GM23248 (cell line): ENCODE results near the gene PLPPR1. TPM values are rescaled to one million over a fixed set of nuclear protein-coding genes. Genes with fewer than 3 reads are reported as not detected.
"Not testable (repeated sequence)": the region's sequence is repeated elsewhere in the genome, so short reads cannot be mapped to it uniquely, and the experiment has no call there.

Experiments
- DNase-seq: peaks from one replicate; pipeline ENCODE4 v3.0.0-alpha.2; 2015
- H2AFZ ChIP-seq: fragments of 200-600 bp; sonication (generic); 2 replicates; pipeline ENCODE4 v1.6.1; 2016; ENCODE audit warnings: antibody characterized with exemption
- H3F3A ChIP-seq: fragments of 200-600 bp; sonication (generic); 2 replicates; pipeline ENCODE4 v1.6.1; 2016; ENCODE audit warnings: mild to moderate bottlenecking, antibody characterized with exemption, mixed run types; ENCODE audit not compliant: insufficient read depth
- H3K27ac ChIP-seq: fragments of 200-600 bp; sonication (generic); 2 replicates; pipeline ENCODE4 v1.5.1; 2016; ENCODE audit warnings: mild to moderate bottlenecking
- H3K27me3 ChIP-seq: fragments of 200-600 bp; sonication (generic); replicated peaks from 2 replicates; pipeline ENCODE4 v1.6.1; 2016; ENCODE audit warnings: mild to moderate bottlenecking; ENCODE audit not compliant: insufficient read depth
- H3K36me3 ChIP-seq: fragments of 200-600 bp; sonication (generic); 2 replicates; pipeline ENCODE4 v1.6.1; 2016; ENCODE audit warnings: low read depth, mild to moderate bottlenecking
- H3K4me1 ChIP-seq: fragments of 200-600 bp; sonication (generic); 2 replicates; pipeline ENCODE4 v1.6.1; 2016; ENCODE audit warnings: mild to moderate bottlenecking; ENCODE audit not compliant: insufficient read depth
- H3K4me2 ChIP-seq: fragments of 200-600 bp; sonication (generic); one replicate; pipeline ENCODE4 v1.6.1; 2016; ENCODE audit warnings: mild to moderate bottlenecking; ENCODE audit not compliant: unreplicated experiment
- H3K4me3 ChIP-seq: fragments of 200-600 bp; sonication (generic); 2 replicates; pipeline ENCODE4 v1.5.1; 2016; ENCODE audit warnings: mild to moderate bottlenecking
- H3K79me2 ChIP-seq: fragments of 200-600 bp; sonication (generic); 2 replicates; pipeline ENCODE4 v1.6.1; 2016; ENCODE audit warnings: mild to moderate bottlenecking; ENCODE audit not compliant: insufficient read depth
- H3K9ac ChIP-seq: fragments of 200-600 bp; sonication (generic); 2 replicates; pipeline ENCODE4 v1.6.1; 2016; ENCODE audit warnings: mild to moderate bottlenecking
- H3K9me2 ChIP-seq: fragments of 200-600 bp; sonication (generic); 2 replicates; pipeline ENCODE4 v1.6.1; 2016; ENCODE audit warnings: mixed run types, mild to moderate bottlenecking, moderate library complexity; ENCODE audit not compliant: insufficient read depth
- H3K9me3 ChIP-seq: fragments of 200-600 bp; sonication (generic); one replicate; pipeline ENCODE4 v1.6.1; 2017; ENCODE audit warnings: low read depth
- H4K20me1 ChIP-seq: fragments of 200-600 bp; sonication (generic); 2 replicates; pipeline ENCODE4 v1.6.0; 2016; ENCODE audit not compliant: insufficient read depth
- EZH2 ChIP-seq: fragments of 200-600 bp; sonication (generic); IDR thresholded peaks from 2 replicates; pipeline ENCODE4 v1.6.1; 2018; ENCODE audit warnings: antibody characterized with exemption, mild to moderate bottlenecking; ENCODE audit not compliant: insufficient read depth, poor library complexity, severe bottlenecking
- EZH2phosphoT487 ChIP-seq: fragments of 200-600 bp; sonication (generic); IDR thresholded peaks from 2 replicates; pipeline ENCODE4 v1.6.1; 2018; ENCODE audit warnings: antibody characterized with exemption, moderate library complexity, mild to moderate bottlenecking, low read depth; ENCODE audit not compliant: insufficient read depth
- WGBS, 2 experiments: methylation state at CpG; one replicate each; pipeline ENCODE4 v1.1.6; 2015 to 2017; ENCODE audit warnings: low lambda C conversion rate in 2 of 2, low coverage in 1 of 2; ENCODE audit errors: missing lambda C conversion rate in 2 of 2; 5-methylcytosine and 5-hydroxymethylcytosine counted together
- in situ Hi-C: fragments of 300-500 bp; cut with MboI; formaldehyde crosslinking; loops from 2 replicates; pipeline ENCODE4 v1.15.0; 2020
- polyA plus RNA-seq: library from polyadenylated mRNA; unstranded; fragments of >200 nt; fragmentation: Nextera tagmentation; extraction: Ambion mirVana; gene quantifications from 2 replicates; pipeline ENCODE4 v1.2.1, GENCODE V29; 2016
- total RNA-seq: library from RNA; depleted of rRNA; stranded (reverse); fragments of >200 nt; shearing (Covaris generic); gene quantifications from 2 replicates; pipeline ENCODE4 v1.2.3, GENCODE V29; 2014

Gene PLPPR1
- total and polyA plus RNA-seq, 2 experiments from 2014 or later = not detected

- no peak for TF ChIP-seq EZH2
- TF ChIP-seq EZH2phosphoT487 = no peak
- H3K4me3 ChIP-seq = no peak overlapping the region
- H3F3A ChIP-seq = no peaks in the 10 kb centered on the region
- H3K9me2 ChIP-seq = no peaks in the 10 kb centered on the region
- H3K36me3 ChIP-seq = no peaks in the 10 kb centered on the region
- no peaks in the 10 kb centered on the region; the same call in 1 of the 2 replicates for H3K27me3 ChIP-seq
- no peak overlapping the region for H3K9ac ChIP-seq
- H3K79me2 ChIP-seq = no peaks in the 10 kb centered on the region
- no peaks in the 10 kb centered on the region for H4K20me1 ChIP-seq
- H3K9me3 ChIP-seq = no peaks in the 10 kb centered on the region
- in situ Hi-C loops = no loop called here
- H3K4me1 ChIP-seq = no peaks in the 10 kb centered on the region
- DNase-seq = no peak
- no peak overlapping the region for H3K4me2 ChIP-seq
- no peak overlapping the region for H2AFZ ChIP-seq
- no peak overlapping the region for H3K27ac ChIP-seq
- WGBS, 2 experiments = 40 to 46% methylated on average over 3 of the region's 3 CpGs
Measured at GRCh38 chr9:101324245-101324804, 295.8 kb downstream of the PLPPR1 start.

GRCh38 chr9:101325053-101325452 is 296.5 kb downstream of the PLPPR1 start:
- TF ChIP-seq EZH2phosphoT487 = no peak
- no peak for TF ChIP-seq EZH2
- H3K9me2 ChIP-seq = no peaks in the 10 kb centered on the region
- DNase-seq = no peak
- no peaks in the 10 kb centered on the region for H4K20me1 ChIP-seq
- no peaks in the 10 kb centered on the region; the same call in 1 of the 2 replicates for H3K27me3 ChIP-seq
- WGBS, 2 experiments = 5 to 17% methylated on average over 2 of the region's 2 CpGs
- H3K79me2 ChIP-seq = no peaks in the 10 kb centered on the region
- no peaks in the 10 kb centered on the region for H3F3A ChIP-seq
- no peak overlapping the region for H3K4me2 ChIP-seq
- H3K4me3 ChIP-seq = no peak overlapping the region
- no peak overlapping the region for H3K9ac ChIP-seq
- no peak overlapping the region for H3K27ac ChIP-seq
- H3K4me1 ChIP-seq = no peaks in the 10 kb centered on the region
- H3K36me3 ChIP-seq = no peaks in the 10 kb centered on the region
- H2AFZ ChIP-seq = no peak overlapping the region
- no peaks in the 10 kb centered on the region for H3K9me3 ChIP-seq
- in situ Hi-C loops = no loop called here

GRCh38 chr9:101326035-101326434 is 297.5 kb downstream of the PLPPR1 start:
- no peaks in the 10 kb centered on the region for H3K9me2 ChIP-seq
- peaks cover 6% of the 10 kb centered on the region; the same call in 1 of the 2 replicates for H3K27me3 ChIP-seq
- no peaks in the 10 kb centered on the region for H3K36me3 ChIP-seq
- TF ChIP-seq EZH2phosphoT487 (no peak), EZH2 (no peak)
- in situ Hi-C loops = no loop called here
- H2AFZ ChIP-seq = no peak overlapping the region
- H3F3A ChIP-seq = no peaks in the 10 kb centered on the region
- H3K27ac ChIP-seq = no peak overlapping the region
- 0 to 7% methylated on average over 1 of the region's 1 CpG for WGBS, 2 experiments
- H3K4me3 ChIP-seq = no peak overlapping the region
- H3K9ac ChIP-seq = no peak overlapping the region
- H3K79me2 ChIP-seq = no peaks in the 10 kb centered on the region
- no peaks in the 10 kb centered on the region for H3K4me1 ChIP-seq
- no peaks in the 10 kb centered on the region for H3K9me3 ChIP-seq
- H4K20me1 ChIP-seq = no peaks in the 10 kb centered on the region
- DNase-seq = no peak
- no peak overlapping the region for H3K4me2 ChIP-seq

GRCh38 chr9:101326501-101326900 is 298.0 kb downstream of the PLPPR1 start:
- Histone ChIP-seq H3K4me3 (no peak overlapping the region), H2AFZ (no peak overlapping the region), H3K79me2 (no peaks in the 10 kb centered on the region), H3K4me2 (no peak overlapping the region), H4K20me1 (no peaks in the 10 kb centered on the region), H3K9ac (no peak overlapping the region), H3K36me3 (no peaks in the 10 kb centered on the region), H3K9me2 (no peaks in the 10 kb centered on the region), H3K27ac (no peak overlapping the region), H3K9me3 (no peaks in the 10 kb centered on the region), H3K27me3 (peaks cover 6% of the 10 kb centered on the region; the same call in 1 of the 2 replicates), H3K4me1 (no peaks in the 10 kb centered on the region), H3F3A (no peaks in the 10 kb centered on the region)
- in situ Hi-C loops = no loop called here
- DNase-seq = peak; percentile 4
- no peak for TF ChIP-seq EZH2
- TF ChIP-seq EZH2phosphoT487 = no peak
- WGBS, 2 experiments = 52 to 85% methylated on average over 1 of the region's 1 CpG

GRCh38 chr9:101327422-101327909 is 298.9 kb downstream of the PLPPR1 start:
- H3K4me3 ChIP-seq, H3K9me3 ChIP-seq, DNase-seq, H4K20me1 ChIP-seq, H3K4me2 ChIP-seq, H3K79me2 ChIP-seq, in situ Hi-C loops, H3K36me3 ChIP-seq, H2AFZ ChIP-seq, H3K27ac ChIP-seq, H3K27me3 ChIP-seq, H3K9ac ChIP-seq, H3K4me1 ChIP-seq, H3K9me2 ChIP-seq, H3F3A ChIP-seq: not testable (repeated sequence)
- WGBS, 2 experiments = 35 to 39% methylated on average over 3 of the region's 3 CpGs
